Left ventricle myocardium superior (tissue), 1 donor: ENCODE data around the gene ARID1B. TPM values are rescaled to one million over a fixed set of nuclear protein-coding genes. Genes with fewer than 3 reads are reported as not detected.

ENCODE experiments used
- ATAC-seq: fragments of 200-7000 bp; cut with Tn5 transposase; one replicate; pipeline ENCODE4 v1.9.1; 2020; ENCODE audit warnings: mild to moderate bottlenecking, moderate library complexity
- DNase-seq: peaks from one replicate; pipeline ENCODE4 v3.0.0-alpha.2; 2020
- intact Hi-C: fragments of 100-400 bp; cut with micrococcal nuclease; formaldehyde crosslinking; loops from one replicate; pipeline ENCODE4 v1.11.0; 2022
- total RNA-seq: library from RNA; stranded (reverse); fragmentation: NEBNext Ultra II Directional; extraction: Animal tissue kit (Norgen Biotek cat#: 25700); gene quantifications from one replicate; pipeline ENCODE4 v1.2.1, GENCODE V29; 2021
- donor health status: DM: no; HTN: yes; CAD: no; lungs with severe emphysema.

Gene ARID1B
- total RNA-seq, 1 donor from 2014 or later: 46.6 TPM

DNA sequence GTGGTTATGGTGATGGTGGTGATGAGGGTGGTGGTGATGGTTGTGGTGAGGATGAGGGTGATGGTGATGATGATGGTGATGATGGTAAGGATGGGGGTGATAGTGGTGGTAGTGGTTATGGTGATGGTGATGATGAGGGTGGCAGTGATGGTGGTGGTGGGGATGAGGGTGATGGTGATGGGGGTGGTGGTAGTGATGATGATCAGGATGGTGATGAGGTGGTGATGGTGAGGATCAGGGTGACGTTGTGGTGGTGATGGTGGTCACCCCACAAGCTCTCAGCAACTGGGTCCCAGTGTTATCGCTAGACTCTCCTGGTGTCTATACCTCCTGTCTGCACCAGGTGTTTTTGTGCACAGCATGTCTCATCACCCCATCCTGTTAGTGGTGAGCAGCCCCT lies 461.2 kb downstream of the ARID1B start:
- DNase-seq (no peak), ATAC-seq (no peak)
- intact Hi-C loops: no loop called here

DNA sequence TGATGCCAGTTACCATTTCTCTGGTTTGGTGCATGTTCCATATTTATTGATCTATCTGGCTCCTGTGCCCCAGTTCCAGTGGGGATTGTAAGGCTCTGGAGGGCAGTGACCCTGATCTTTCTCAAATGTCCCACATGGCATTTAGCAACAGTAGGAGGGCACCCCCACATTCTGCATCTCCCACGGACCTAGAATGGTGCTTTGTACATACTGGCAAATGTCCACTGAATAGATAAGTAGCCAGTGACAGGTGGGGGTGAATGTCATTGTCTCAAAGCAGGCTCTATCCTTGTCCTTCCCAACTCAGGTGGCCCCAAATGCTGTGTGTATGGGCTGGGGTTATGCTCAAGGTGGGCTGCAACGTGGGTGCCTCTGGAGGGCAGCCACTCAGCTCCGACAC lies 462.0 kb downstream of the ARID1B start:
- no peak for ATAC-seq
- DNase-seq: no peak
- intact Hi-C loops: no loop called here

DNA sequence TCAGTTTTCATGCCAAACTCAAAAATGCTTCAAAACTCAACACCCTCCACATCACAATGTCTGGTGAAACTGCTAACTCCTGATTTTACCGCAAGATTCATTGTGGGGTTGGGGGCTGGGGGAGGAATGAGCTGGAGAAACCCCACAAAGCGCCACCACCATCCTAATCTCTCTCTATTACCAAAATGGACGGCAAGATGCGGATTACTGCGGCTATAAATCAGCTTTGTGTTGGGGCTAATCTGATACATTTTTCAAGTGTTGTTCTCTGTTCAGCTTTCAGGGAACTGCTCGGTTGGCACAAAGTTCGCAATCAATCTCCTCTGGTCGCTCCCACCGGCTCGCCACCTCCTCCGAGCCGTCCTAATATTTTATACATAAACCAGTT lies 462.5 kb downstream of the ARID1B start:
- intact Hi-C loops: no loop called here
- ATAC-seq (no peak), DNase-seq (no peak)

DNA sequence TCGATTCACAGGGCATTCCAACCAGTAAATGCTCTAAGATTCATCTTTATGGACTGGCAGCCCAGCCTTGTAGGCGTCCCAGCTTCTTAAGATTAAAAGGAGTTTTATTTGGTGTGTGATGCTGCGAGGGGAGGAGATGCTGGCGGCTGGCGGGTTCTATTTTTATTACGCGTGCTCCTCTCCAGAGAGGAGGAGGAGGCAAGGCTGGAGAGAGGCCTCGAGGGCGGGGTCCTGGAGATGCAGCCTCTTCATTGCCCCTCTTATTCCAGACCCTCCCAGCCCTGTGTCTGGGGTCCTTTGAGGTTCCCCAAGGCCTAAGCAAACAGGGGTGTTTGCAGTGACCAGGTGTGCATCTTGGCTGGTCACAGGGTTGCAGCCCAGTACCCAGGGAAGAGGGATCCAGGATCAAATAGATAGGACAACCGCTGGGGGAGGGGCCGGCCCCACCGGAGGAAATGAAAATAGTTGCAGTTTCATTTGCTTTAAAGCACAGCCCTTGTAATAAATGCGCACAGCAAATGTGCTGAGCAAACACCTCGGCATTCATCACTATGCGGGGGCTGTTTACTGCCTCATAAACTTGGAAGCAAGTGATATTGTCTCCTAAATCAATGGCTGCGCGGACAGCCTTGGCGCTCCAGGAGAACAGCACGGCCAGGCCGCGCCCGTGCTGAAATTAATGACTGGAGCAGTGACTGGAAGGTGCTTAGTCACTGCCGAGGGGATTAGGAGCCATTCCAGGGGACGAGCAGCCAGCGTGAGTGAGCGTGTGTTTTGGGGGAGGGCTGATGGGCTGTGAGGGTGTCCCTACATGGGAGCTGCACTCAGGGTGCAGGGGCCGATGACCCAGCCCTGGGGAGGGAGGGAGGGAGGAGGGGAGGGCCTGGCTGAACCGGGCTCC lies 463.1 kb downstream of the ARID1B start:
- peak; percentile 27 for ATAC-seq
- peak; percentile 71 for DNase-seq
- intact Hi-C loops: no loop called here

DNA sequence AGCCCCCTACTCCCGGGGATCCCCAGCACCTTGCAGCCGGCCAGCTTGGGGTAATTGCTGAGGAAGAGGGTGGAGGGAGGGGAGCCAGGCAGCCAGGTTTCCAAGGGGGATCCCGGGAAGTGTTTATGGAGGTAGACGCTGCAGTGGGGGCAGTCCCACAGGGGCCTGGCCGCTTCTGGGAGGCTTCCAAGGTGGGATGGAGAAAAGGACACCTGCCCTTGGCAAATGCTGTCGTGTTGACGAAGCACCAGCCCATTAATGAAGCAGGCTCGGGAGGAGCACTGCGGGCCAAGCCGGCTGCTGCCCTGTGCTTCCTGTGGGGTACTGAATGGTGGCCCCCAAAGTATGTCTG lies 463.8 kb downstream of the ARID1B start:
- DNase-seq (no peak), ATAC-seq (no peak)
- intact Hi-C loops: no loop called here

DNA sequence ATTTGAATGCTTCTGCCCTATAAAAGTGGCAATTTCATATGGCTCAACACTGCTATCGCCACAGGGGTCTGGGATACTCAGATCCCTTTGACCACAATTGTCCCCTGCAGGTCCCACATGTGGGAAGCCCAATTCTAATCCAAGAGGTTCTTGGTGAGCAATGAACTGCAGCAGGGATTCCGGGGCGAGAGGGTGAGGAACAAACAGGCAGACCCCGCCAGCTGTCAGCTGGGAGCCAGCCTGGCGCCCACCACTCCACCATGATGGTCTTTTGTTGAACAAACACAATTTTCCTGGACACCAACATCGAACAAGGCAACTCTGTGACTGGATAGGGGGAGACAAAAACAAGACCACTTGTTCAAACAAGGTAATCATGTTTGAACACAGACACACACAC lies 465.6 kb downstream of the ARID1B start:
- intact Hi-C loops: no loop called here
- ATAC-seq (no peak), DNase-seq (no peak)

DNA sequence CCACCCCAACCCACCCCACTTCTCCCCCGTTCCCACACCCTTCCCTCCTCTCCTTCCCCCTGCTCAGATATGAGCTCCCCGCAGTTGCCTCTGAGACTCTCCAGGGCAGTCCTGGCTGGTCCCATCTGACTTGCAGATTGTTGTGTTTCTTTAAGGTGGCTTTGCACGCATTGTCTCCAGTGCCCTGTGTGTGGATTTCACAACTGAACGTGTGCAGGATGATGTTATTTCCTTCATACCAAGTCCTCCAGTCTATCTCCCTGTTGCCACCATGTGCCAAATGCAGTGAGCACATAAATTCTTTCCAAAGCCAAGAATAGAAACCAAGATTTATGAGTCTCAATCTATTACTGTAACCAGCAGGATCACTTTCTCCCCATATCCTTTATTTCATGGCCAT lies 467.0 kb downstream of the ARID1B start:
- intact Hi-C loops: no loop called here
- no peak for DNase-seq

DNA sequence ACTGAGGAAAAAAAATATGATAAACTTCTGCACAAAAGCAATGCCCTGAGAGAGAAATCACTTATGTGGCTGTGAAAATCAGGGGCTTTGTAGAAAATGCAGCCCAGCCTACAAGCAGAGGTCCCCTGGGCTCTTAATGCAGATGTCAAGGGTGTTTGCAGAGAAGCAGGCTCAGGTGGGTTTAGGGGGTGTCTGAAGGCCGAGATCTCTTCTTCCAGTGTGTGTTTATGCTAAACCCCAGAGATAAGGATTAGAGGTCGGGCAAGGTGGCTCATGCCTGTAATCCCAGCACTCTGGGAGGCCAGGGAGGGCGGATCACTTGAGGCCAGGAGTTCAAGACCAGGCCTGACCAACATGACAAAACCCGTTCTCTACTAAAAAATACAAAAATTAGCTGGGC lies 467.6 kb downstream of the ARID1B start:
- DNase-seq: no peak
- ATAC-seq: no peak
- intact Hi-C loops: no loop called here

More for the DNA sequence above, 467.0 kb downstream of the ARID1B start:
- peak; percentile 76 for ATAC-seq

DNA sequence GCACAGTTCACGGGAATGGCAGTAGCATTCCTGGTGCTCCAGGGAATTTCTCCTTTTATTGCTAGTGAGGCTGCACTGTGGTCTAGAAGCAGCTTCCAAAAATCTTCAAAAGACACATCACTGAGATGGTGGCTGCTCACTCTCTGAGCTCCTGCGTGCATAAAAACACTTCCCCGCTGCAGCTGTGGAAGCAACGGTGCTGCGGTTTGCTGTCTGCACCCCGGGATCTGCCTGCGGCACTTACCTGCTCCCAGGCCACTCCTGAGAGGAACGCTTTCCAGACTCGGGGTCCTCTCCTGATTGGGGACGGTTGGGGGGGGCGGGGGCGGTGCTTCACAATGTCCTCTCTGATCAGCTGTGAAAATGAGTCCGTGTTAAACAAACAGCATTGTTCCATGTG lies 468.3 kb downstream of the ARID1B start:
- ATAC-seq (no peak), DNase-seq (no peak)
- intact Hi-C loops: no loop called here

DNA sequence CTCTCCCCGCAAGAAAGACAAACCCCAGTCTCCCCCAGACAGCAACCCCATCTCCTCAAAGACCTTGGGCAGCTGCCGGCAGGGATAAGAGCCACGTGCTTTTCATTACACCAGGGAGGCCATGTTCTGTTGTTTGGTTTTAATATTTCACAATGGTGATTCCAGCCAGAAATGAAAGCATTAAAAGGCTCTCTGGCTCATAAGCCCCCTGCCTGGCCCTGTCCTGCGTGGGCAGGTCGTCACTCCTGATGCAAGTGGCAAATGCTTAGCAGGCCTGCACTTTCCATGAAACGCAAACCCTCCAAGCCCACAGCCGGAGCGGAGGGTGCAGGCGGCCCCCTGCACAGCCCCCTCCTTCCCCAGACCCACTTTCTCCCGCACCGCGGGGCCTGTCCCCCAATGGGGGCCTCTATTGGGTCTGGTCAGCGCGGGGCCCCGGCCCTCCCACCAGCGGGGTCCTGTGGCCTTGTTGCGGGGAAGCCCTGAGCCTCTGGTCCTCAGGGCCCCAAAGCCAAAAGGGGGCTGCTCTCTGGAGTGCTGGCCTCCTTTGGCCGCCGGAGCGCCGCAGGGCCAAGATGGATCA lies 469.0 kb downstream of the ARID1B start:
- ATAC-seq: peak; percentile 23
- intact Hi-C loops: no loop called here
- no peak for DNase-seq

DNA sequence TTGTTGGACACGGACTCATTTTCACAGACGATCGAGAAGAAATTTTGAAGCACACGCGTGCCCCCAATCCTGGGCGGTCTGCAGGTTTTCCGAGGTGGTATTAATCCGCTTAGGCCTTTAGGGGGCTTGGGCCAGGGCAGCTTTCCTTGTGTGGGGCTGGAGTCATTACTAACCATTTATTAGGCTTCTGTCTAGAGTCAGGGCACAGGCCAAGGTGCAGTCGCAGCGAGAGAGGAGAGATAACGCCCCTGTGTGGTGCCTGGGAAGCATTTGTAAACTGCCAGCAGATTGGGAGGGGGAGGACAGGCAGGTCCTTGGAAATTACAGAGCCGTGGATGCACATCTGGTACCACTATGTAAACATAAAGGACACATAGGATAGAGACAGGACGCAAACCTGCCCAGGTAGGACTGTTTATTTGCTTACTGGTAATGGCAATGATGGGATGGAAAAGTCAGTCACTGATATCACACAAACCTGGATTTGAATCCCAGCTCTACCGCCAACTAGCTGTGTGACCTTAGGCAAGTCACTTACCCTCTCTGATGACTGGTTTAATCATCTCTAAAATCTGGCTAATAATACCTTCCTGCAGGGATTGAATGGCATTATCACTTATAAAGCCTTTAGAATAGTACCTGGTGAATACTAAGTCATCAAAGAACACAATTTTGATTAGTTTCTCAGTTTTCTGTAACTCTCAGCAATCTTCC lies 469.8 kb downstream of the ARID1B start:
- no peak for DNase-seq
- intact Hi-C loops: no loop called here
- ATAC-seq: no peak

DNA sequence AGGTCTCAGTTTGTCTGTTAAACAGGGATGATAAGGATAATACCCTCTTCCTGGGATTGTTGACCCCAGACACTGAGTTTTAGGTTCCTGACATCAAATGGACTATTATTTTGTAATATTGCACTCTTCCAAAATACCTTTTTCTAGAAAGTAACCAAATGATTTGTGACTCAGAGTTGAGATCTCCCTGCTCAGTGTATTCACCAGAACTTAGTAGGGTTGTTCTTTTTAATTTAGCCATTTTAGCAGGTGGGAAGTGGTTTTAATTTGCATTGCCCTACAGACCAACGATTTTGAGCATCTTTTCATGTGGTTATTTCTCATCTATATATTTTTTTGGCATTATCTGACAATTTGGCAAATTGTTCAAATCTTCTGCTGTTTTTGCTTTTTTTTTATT lies 471.1 kb downstream of the ARID1B start:
- intact Hi-C loops: no loop called here
- no peak for DNase-seq
- no peak for ATAC-seq

DNA sequence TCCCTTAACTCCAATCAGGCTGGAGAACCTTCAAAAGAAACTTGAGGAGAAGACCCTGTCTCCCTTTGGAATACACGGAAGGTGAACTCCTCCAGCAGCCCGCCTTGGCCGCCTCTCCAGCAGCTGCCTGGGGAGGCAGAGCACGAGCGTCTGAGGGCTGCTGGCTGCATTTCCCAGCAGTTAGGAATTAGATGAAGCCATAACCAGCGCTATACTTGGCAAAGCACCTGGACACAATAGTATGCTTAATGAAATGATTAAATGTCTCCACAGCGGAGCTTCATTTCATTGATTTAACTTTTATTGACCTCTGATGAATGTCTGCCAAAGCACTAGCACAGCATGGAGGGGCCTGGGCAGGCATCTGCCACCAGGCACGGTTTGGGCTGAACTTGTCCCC lies 472.6 kb downstream of the ARID1B start:
- DNase-seq (no peak), ATAC-seq (no peak)
- intact Hi-C loops: no loop called here

DNA sequence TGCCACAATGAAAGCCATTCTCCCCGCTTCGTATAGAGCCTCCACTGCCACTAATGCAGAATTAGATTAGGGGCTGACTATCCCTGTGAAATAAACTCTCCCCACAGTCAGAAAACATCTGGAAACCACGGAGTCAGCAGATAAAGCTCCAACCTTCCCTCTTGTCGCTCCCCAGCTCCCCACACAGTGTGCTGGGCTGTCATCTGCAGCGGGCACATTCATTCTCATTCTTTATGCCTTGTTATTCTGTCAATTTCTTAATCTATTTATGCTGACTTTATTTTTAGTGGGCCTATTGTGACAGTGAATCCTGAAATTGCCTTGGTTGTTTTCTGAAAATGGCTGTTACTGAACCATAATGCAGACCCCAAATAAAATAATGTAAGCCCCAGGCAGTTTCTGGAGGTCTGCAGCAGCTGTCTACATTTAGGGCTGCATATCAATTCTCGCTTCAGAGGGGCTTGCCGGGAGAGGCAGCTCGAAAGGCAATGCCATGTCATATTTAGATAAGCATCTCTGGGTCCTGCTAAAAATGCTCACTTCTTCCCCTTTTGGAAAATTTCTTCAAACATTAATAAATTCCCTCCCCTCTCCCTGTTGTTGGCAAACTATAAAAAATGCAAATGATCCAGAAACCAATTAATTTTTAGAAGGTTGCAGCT lies 474.5 kb downstream of the ARID1B start:
- DNase-seq (no peak), ATAC-seq (no peak)
- intact Hi-C loops: no loop called here

DNA sequence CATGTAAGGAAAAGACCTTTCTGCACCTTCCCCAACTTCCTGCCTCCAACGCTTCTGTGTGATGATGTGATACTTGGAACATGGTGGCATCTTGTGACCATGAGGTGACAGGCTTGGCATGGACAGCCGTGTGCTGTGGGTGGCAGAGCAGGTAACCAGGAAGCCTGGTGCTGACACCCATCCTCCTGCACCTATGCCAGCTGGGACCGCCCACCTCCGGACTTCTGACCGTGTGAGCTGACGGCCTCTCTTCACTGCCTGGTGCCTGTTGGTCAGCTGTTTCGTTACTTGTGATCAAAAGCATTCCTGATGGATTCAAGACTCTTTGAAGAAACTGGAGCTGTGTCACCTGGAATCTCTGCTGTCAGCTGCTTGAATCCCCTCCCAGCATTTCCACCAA lies 475.8 kb downstream of the ARID1B start:
- ATAC-seq (peak; percentile 93), DNase-seq (peak; percentile 67)
- intact Hi-C loops: no loop called here

DNA sequence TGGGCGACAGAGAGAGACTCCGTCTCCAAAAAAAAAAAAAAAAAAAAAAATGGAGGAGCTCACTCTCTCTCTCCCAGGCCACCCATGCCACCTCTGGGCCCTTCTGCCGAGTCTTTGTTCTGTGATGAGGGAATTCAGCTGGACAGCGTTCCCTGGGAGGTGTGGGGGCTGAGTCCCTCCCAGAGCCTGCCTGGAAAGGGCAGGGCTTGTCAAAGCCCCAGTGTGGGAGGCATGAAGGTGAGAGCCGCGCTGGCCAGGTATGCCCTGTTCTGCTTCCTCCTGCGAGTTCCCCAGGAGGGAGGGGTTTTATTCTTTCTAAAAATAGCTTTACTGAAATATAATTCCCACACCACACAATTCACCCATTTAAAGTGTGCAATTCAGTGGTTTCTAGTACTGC lies 476.5 kb downstream of the ARID1B start:
- DNase-seq (no peak), ATAC-seq (no peak)
- intact Hi-C loops: no loop called here

DNA sequence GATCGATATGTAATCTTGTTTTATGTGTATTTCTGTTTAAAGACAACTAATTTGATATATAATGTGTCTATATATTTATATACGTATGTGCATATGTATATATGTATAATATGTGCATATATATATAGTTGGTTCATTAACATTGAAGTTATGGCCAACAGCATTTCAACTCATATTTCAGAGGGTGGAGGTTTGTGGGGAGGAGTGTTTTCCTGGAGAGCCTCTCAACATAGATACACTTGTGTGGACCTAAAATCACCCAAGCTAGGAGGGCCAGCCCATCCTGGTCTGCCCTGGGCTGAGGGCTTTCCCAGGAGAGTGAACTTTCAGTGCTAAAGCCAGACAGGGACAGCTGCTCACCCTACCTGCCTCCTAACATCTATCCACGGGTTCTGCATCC lies 477.4 kb downstream of the ARID1B start:
- ATAC-seq (no peak), DNase-seq (no peak)
- intact Hi-C loops: no loop called here

DNA sequence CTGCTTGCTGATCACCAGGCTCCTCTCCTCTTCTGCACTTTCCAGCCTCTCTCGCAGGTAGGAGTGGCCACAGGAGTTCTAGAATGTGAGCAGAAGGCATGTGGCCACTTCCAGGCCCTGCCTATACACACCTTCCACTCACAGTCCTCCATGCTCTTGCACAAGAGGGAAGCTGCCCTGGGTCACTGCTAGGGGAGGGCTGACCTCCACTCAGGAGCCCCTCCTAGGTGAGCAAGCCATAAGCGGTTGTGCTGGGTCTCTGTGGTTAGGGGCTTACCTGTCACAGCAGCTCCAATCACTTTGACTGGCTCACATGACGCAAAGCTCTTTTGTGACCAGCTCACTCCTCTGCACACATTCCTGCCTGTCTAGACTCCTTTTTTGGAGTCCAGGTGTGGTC lies 477.9 kb downstream of the ARID1B start:
- ATAC-seq: no peak

DNA sequence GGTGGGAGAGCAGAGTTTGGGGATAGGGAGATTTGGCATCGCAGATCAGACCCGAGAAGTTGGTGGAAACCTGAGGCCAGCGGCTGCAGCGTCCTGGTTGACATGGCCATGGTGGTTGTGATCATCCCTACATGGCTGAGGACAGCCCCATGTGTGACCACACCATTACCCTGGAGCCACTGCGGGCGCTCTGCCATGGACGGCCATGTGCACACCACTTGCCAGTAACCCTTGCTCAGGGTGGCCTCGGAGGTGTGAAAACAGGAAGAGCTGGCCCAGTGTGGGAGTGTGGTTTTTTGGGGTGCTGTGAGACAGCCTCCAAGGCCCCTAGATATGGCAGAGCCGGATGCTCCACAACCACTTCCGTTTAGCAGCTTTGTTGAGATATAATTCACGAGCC lies 481.7 kb downstream of the ARID1B start:
- ATAC-seq: no peak
- DNase-seq: no peak
- intact Hi-C loops: no loop called here

More for the DNA sequence above, 477.9 kb downstream of the ARID1B start:
- intact Hi-C loops: no loop called here
- DNase-seq: no peak

DNA sequence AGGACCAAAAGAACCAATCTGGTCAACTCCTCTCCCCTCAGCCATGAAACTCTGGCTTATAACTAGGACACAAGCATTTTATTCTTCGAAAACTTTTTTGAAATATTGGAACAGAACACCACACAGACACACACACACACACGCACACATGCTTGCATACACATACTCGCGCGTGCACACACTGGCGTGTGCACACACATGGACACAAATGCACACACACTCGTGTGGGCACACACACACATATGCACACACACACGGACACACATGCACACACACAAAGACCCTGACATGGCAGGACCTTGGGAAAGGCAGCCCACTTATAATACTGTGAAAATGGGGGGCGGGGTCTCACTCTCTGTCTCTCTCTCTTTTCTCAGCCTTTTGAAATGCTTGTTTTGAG lies 482.3 kb downstream of the ARID1B start:
- ATAC-seq (no peak), DNase-seq (no peak)
- intact Hi-C loops: no loop called here
